NB4 (cell line): ENCODE measurements around the gene ZNF793.

Source experiments
- DNase-seq: peaks from one replicate; pipeline ENCODE4 v3.0.0; 2010; ENCODE audit warnings: low read depth
- H3K4me3 ChIP-seq: one replicate; pipeline ENCODE4 v1.5.1; 2011; ENCODE audit warnings: mild to moderate bottlenecking, low read depth, low read length, moderate library complexity
- MYC ChIP-seq: IDR thresholded peaks from 2 replicates; pipeline ENCODE4 v1.6.1; 2011; ENCODE audit warnings: low read depth, low read length
- POLR2A ChIP-seq: IDR thresholded peaks from 2 replicates; pipeline ENCODE4 v1.6.1; 2011; ENCODE audit warnings: mild to moderate bottlenecking; ENCODE audit not compliant: insufficient read length; ENCODE audit errors: extremely low read depth
- TF ChIP-seq, protein P1 (sequence below): IDR thresholded peaks from one replicate; pipeline ENCODE4 v1.5.1; 2012; ENCODE audit warnings: low read depth, low read length
- TF ChIP-seq, protein P2 (sequence below): IDR thresholded peaks from 2 replicates; pipeline ENCODE4 v1.6.1; 2011; ENCODE audit warnings: low read depth, low read length

The ZNF793 gene

DNA sequence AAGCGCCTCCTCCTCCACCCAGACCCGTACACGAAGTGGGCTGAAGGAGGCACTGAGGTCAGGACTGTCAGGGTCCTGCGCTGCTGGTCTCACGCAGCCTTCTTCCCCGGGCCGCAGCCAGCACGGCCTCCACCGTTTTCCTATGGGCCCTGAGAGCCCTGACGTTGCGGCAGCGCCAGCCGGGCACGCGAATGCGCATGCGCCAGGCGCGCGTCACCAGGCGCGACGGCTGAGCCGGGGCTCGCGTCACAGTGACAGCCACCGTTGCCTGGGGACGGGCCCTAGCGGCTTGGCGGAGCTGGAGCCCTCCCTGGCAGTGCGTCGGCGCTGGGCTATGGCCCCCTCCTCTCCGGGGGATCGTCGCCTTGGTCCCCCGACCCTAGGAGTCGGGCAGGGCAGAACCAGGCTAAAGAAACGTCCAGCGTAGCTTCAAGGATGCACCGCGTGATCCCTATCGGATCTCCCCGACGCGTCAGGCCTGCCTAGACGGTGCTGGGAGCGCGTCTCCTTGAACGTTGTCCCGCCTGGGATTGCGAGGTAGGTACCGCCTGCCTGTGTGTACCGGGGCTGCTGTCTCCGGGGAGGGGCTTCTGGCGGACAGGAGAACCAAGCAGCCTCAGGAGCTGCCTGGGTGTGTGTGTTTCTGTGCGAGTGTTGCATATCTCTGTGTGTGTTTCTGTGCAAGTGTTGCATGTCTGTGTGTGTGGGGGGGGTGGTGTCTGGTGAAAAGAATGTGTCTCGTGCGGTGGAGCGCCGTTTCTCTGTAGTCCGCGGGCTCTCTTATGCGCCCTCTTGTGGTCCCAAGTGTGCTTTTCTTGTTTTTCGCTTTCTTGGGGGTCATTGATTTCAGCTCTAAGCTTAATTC is 44.6 kb downstream of the ZNF793 start:
- peak; percentile 5 for DNase-seq
- no peak overlapping the region for H3K4me3 ChIP-seq

DNA sequence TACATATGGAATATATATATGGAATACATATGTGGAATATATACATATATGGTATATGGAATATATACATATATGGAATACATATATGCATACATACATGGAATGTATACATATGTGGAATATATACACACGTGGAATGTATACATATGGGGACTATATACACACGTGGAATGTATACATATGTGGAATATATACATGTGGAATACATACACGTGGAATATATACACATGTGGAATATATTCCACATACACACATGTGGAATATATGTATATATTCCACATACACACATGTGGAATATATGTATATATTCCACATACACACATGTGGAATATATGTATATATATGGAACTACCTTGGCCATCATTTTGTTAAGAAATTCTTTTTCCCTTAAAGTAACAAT is 56.8 kb downstream of the ZNF793 start:
- no peak for TF ChIP-seq POLR2A
- TF ChIP-seq MYC: no peak
- TF ChIP-seq, protein P1, sequence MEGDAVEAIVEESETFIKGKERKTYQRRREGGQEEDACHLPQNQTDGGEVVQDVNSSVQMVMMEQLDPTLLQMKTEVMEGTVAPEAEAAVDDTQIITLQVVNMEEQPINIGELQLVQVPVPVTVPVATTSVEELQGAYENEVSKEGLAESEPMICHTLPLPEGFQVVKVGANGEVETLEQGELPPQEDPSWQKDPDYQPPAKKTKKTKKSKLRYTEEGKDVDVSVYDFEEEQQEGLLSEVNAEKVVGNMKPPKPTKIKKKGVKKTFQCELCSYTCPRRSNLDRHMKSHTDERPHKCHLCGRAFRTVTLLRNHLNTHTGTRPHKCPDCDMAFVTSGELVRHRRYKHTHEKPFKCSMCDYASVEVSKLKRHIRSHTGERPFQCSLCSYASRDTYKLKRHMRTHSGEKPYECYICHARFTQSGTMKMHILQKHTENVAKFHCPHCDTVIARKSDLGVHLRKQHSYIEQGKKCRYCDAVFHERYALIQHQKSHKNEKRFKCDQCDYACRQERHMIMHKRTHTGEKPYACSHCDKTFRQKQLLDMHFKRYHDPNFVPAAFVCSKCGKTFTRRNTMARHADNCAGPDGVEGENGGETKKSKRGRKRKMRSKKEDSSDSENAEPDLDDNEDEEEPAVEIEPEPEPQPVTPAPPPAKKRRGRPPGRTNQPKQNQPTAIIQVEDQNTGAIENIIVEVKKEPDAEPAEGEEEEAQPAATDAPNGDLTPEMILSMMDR: no peak
- TF ChIP-seq, protein P2, sequence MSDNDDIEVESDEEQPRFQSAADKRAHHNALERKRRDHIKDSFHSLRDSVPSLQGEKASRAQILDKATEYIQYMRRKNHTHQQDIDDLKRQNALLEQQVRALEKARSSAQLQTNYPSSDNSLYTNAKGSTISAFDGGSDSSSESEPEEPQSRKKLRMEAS: no peak
- no peak overlapping the region for H3K4me3 ChIP-seq

More for the DNA sequence above, 44.6 kb downstream of the ZNF793 start:
- TF ChIP-seq, protein P1: no peak
- TF ChIP-seq MYC (no peak), POLR2A (no peak)
- TF ChIP-seq, protein P2: no peak

DNA sequence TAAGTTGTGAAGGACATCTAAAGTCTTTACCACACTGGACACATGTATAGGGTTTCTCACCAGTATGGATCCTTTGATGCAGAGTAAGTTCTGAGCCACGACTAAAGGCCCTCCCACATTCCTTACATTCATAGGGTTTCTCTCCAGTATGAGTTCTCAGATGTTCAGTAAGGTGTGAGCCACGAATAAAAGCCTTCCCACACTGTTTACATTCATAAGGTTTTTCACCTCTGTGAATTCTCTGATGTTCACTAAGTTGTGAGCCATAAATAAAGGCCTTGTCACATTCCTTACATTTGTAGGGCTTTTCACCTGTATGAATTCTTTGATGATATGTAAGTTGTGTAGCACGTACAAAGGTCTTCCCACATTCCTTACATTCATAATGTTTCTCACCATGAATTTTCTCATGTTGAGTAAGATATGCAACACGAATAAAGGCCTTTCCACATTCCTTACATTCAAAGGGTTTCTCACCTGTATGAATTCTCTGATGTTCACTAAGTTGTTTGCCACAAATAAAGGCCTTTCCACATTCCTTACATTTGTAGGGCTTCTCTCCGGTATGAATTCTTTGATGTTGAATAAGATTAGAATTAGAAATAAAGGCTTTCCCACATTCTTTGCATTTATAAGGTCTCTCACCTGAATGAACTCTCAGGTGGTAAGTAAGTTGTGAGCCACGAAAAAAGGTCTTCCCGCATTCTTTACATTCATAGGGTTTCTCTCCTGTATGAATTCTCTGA is 58.1 kb downstream of the ZNF793 start:
- H3K4me3 ChIP-seq: no peak overlapping the region
- TF ChIP-seq MYC (no peak), POLR2A (no peak)
- TF ChIP-seq, protein P1: no peak
- TF ChIP-seq, protein P2: no peak
- DNase-seq: peak; percentile 2

More for the DNA sequence above, 56.8 kb downstream of the ZNF793 start:
- DNase-seq: no peak

DNA sequence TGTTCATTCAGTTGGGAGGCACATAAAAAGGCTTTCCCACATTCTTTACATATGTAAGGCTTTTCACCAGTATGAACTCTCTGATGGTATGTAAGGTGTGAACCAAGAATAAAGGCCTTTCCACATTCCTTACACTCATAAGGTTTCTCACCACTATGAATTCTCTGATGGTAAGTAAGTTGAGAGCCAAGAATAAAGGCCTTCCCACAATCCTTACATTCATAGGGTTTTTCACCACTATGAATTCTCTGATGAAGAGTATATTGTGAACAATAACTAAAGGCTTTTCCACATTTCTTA is 58.6 kb downstream of the ZNF793 start:
- no peak overlapping the region for H3K4me3 ChIP-seq
- no peak for DNase-seq
- TF ChIP-seq, protein P2: no peak
- no peak for TF ChIP-seq POLR2A
- TF ChIP-seq, protein P1: no peak
- TF ChIP-seq MYC: no peak

DNA sequence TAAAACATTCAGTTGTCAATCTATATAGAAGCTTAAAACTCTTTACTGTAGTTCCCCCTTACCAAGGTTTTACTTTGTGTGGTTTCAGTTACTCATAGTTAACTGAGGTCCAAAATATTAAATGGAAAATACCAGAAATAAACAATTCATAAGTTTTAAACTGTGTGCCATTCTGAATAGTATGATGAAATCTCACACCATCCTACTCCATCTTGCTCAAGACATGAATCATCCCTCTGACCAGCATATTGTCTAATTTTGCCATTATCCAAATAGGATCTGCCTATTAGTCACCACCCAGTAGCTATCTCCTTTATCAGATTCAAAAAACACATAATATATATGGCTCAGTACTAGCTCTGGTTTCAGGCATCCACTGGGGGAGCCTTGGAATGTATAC is 65.5 kb downstream of the ZNF793 start:
- TF ChIP-seq, protein P2: no peak
- DNase-seq: peak; percentile 28
- no peak overlapping the region for H3K4me3 ChIP-seq

DNA sequence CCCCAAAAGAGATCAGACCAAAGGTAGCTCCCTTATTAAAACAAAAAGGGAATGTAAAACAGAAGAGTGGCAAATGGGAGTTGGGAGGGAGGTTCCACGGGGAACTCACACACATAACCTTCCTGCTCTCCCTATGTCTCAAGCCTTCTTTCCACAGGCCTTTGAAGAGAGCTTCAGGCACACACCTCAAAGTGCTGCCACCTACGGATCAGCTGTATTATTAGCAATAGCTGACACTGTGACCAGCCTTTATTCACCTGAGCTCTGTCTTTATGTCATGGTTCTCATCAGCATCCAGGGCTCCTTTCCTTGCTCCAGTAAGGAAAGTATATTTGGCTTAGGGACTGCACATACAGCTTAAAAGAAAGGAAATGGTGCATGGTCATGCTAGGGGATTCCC is 76.6 kb downstream of the ZNF793 start:
- H3K4me3 ChIP-seq: no peak overlapping the region
- TF ChIP-seq, protein P2: no peak
- TF ChIP-seq POLR2A (no peak), MYC (no peak)
- TF ChIP-seq, protein P1: peak; percentile 8
- DNase-seq: no peak
